H1 (cell line): ENCODE results near the gene NDC1. TPM values are rescaled to one million over a fixed set of nuclear protein-coding genes. Genes with fewer than 3 reads are reported as not detected.

Source experiments
- CHD7 ChIP-seq: fragments of 300-600 bp; sonication (generic); IDR thresholded peaks from 2 replicates; pipeline ENCODE4 v1.7.1; 2012; ENCODE audit warnings: low read length, moderate library complexity, mild to moderate bottlenecking, inconsistent platforms; ENCODE audit not compliant: insufficient replicate concordance
- CTBP2 ChIP-seq: IDR thresholded peaks from 2 replicates; pipeline ENCODE4 v1.7.0; 2011; ENCODE audit warnings: borderline replicate concordance, mild to moderate bottlenecking, moderate library complexity, mixed read lengths, low read length; ENCODE audit not compliant: insufficient read depth, insufficient read length
- CTCF ChIP-seq, 3 experiments: IDR thresholded peaks; 1 replicate in 2 of 3; 2 replicates in 1 of 3; pipeline versions ENCODE4 v1.5.1 to v1.6.1; 2011; ENCODE audit warnings: low read length in 3 of 3, mild to moderate bottlenecking in 3 of 3, inconsistent platforms in 2 of 3, low read depth in 1 of 3, moderate library complexity in 1 of 3; ENCODE audit not compliant: insufficient read depth in 1 of 3; ENCODE audit errors: control extremely low read depth in 1 of 3
- FOSL1 ChIP-seq: IDR thresholded peaks from 2 replicates; pipeline ENCODE4 v1.6.1; 2011; ENCODE audit warnings: mild to moderate bottlenecking, low read depth, low read length, moderate library complexity; ENCODE audit not compliant: insufficient read depth
- GABPA ChIP-seq: IDR thresholded peaks from 2 replicates; pipeline ENCODE4 v1.6.1; 2011; ENCODE audit warnings: mild to moderate bottlenecking, low read length, moderate library complexity, borderline replicate concordance; ENCODE audit not compliant: insufficient read depth
- KDM4A ChIP-seq: IDR thresholded peaks from one replicate; pipeline ENCODE4 v1.7.1; 2012; ENCODE audit warnings: low read depth, mild to moderate bottlenecking, moderate library complexity, low read length, inconsistent platforms; ENCODE audit not compliant: severe bottlenecking
- PHF8 ChIP-seq: fragments of 200-600 bp; sonication (generic); conservative IDR thresholded peaks from 2 replicates; pipeline ENCODE4 v1.7.1; 2012; ENCODE audit warnings: low read depth, mild to moderate bottlenecking, inconsistent platforms, low read length, moderate library complexity
- POU5F1 ChIP-seq: IDR thresholded peaks from 2 replicates; pipeline ENCODE4 v1.6.1; 2011; ENCODE audit warnings: low read depth, mild to moderate bottlenecking, low read length, moderate library complexity
- polyA plus RNA-seq, 7 experiments: library from polyadenylated mRNA; depleted of rRNA in 3 of 7; stranded (reverse) in 5 of 7; unstranded in 2 of 7; fragments of >200 nt in 5 of 7; fragments of 200-250 nt in 2 of 7; gene quantifications; 1 replicate in 5 of 7; 2 replicates in 1 of 7; 4 replicates in 1 of 7; pipeline versions ENCODE4 v1.2.1 to v1.2.3, GENCODE V29; 2011 to 2013; ENCODE audit warnings: missing spikeins in 2 of 7, mixed read lengths in 2 of 7
- total RNA-seq: library from RNA; stranded (reverse); fragmentation: NEBNext Ultra II Directional; extraction: Animal tissue kit (Norgen Biotek cat#: 25700); gene quantifications from 2 replicates; pipeline ENCODE4 v1.2.1, GENCODE V29; 2021

NDC1 gene
- total and polyA plus RNA-seq, 2 of the 8 experiments (the other 6 are each of a cell fraction or from before 2014, with no cell fraction given): 62.9 to 66.1 TPM

- TF ChIP-seq CHD7 (no peak), CTBP2 (no peak), FOSL1 (no peak), PHF8 (no peak), POU5F1 (no peak), KDM4A (no peak), GABPA (no peak), CTCF (IDR thresholded peaks at IDR 0.05; ENCODE audit: control extremely low read depth in 1 of 3, insufficient read depth in 1 of 3, low read depth in 1 of 3, low read length in 3 of 3) (no peak)
These were observed 55.0 kb downstream of the NDC1 start (continued) for GRCh38 chr1:53783056-53783455.
